HG03558 (cell line): ENCODE measurements around the gene IGFBPL1.

Experiments used
- ATAC-seq: cut with Tn5 transposase; IDR thresholded peaks from one replicate; pipeline ENCODE4 v1.9.1; 2021; ENCODE audit warnings: moderate number of reproducible peaks; ENCODE audit not compliant: unreplicated experiment; ENCODE audit errors: extremely low read depth

IGFBPL1 gene

GRCh38 chr9:38434365-38434764 lies 10.1 kb upstream of the IGFBPL1 start:
- no peak for ATAC-seq

GRCh38 chr9:38432922-38433510 lies 8.8 kb upstream of the IGFBPL1 start:
- ATAC-seq = no peak

GRCh38 chr9:38431116-38431515 lies 6.9 kb upstream of the IGFBPL1 start:
- no peak for ATAC-seq

- no peak for ATAC-seq
These were observed 3.8 kb upstream of the IGFBPL1 start for GRCh38 chr9:38428062-38428461.

GRCh38 chr9:38424918-38425317 lies 664 bp upstream of the IGFBPL1 start:
- no peak for ATAC-seq

GRCh38 chr9:38423273-38423972 lies 831 bp downstream of the IGFBPL1 start:
- ATAC-seq = no peak

- no peak for ATAC-seq
These were observed 1.5 kb downstream of the IGFBPL1 start for GRCh38 chr9:38422555-38423260.

GRCh38 chr9:38421498-38422211 lies 2.6 kb downstream of the IGFBPL1 start:
- ATAC-seq = no peak

GRCh38 chr9:38419181-38419580 lies 5.1 kb downstream of the IGFBPL1 start:
- ATAC-seq = no peak

- ATAC-seq = no peak
These were observed 5.9 kb downstream of the IGFBPL1 start for GRCh38 chr9:38418366-38418765.

GRCh38 chr9:38417003-38417945 lies 7.0 kb downstream of the IGFBPL1 start:
- ATAC-seq = no peak

- no peak for ATAC-seq
These were observed 7.8 kb downstream of the IGFBPL1 start for GRCh38 chr9:38416461-38416860.

GRCh38 chr9:38415856-38416255 lies 8.4 kb downstream of the IGFBPL1 start:
- ATAC-seq = no peak

- ATAC-seq = no peak
These were observed 10.1 kb downstream of the IGFBPL1 start for GRCh38 chr9:38414040-38414723.

GRCh38 chr9:38413283-38413682 lies 11.0 kb downstream of the IGFBPL1 start:
- ATAC-seq = no peak

GRCh38 chr9:38412751-38413150 lies 11.5 kb downstream of the IGFBPL1 start:
- ATAC-seq = no peak

GRCh38 chr9:38408719-38409118 lies 15.5 kb downstream of the IGFBPL1 start:
- ATAC-seq = no peak

GRCh38 chr9:38406476-38407186 lies 17.6 kb downstream of the IGFBPL1 start:
- no peak for ATAC-seq

- no peak for ATAC-seq
These were observed 18.5 kb downstream of the IGFBPL1 start for GRCh38 chr9:38405785-38406184.
